ENCODE data around the gene PRKCH.
"Not testable (repeated sequence)": the region's sequence is repeated elsewhere in the genome, so short reads cannot be mapped to it uniquely, and the experiment has no call there.

Gene PRKCH

DNA sequence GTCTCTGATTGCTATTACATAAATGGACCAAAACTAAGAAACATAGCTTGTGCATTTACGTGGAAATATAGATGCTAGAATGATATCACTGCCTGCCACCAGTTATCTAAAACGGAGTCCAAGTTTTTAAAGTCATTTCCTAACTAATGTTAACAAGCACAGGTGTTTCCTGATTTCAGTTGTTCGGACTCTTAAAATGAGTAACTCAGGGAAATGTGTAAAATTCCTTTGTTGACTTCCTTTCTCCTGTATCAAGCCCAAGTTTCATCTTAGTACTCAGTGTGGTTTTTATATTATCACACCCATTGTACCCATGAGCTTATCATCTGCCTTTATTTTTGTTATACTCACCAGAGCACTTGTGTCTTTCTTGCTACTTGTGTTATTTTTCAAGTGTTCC, 13.2 kb upstream of the PRKCH start:
- DNase-seq (ENCODE audit: low read depth in 2 of 2) = no peak

DNA sequence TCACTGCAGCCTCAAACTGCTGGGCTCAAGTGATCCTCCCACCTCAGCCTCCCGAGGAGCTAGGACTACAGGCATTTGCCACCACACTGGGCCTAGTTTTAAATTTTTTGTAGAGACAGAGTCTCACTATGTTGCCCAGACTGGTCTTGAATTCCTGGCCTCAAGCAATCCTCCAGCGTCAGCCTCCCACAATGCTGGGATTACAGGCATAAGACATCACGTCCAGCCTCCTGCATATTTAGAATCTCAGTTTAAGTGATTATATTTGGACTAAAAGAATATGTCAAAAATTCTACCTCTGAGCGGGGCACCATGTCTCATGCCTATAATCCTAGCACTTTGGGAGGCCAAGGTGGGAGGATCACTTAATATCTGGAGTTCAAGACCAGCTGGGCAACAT, 12.7 kb upstream of the PRKCH start:
- not testable (repeated sequence) for DNase-seq (ENCODE audit: low read depth in 2 of 2)

DNA sequence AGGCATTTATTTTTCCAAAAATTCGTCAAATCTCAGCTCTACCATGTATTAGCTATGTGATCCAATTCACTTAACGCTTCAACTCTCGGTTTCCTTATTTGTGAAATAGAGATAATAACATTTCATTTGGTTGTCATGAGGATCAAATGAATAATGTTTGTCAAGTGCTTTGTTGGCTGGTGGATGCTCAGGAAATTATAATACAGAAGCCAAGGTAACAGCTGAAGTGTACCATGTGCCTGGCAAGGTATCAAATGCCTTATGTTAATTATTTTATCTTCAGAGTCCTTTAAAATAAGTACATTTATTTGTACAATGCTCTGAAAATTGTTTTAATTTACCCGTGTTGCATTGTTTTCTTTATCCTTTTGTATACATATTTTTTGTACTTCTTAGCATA, 6.1 kb upstream of the PRKCH start:
- DNase-seq (ENCODE audit: low read depth in 2 of 2) = no peak

DNA sequence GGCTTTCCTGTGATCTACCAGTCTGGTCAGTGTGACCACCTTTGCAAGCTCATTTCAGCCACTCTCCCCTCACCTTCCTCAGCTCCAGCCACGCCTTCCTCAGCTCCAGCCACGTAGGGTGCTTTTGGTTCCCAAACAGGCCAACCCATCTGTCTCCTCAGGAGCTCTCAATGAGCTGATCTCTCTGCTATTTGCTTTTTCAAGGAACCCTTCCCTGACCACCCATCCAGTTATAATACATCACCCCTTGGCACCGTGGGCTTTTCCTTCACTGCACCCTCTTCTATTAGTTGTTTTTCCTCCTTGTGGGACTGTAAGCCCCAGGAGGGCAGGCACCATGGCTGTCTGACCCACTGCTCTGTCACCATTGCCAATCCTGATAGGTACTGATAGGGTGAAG, 2.3 kb upstream of the PRKCH start:
- DNase-seq (ENCODE audit: low read depth in 2 of 2) = no peak

DNA sequence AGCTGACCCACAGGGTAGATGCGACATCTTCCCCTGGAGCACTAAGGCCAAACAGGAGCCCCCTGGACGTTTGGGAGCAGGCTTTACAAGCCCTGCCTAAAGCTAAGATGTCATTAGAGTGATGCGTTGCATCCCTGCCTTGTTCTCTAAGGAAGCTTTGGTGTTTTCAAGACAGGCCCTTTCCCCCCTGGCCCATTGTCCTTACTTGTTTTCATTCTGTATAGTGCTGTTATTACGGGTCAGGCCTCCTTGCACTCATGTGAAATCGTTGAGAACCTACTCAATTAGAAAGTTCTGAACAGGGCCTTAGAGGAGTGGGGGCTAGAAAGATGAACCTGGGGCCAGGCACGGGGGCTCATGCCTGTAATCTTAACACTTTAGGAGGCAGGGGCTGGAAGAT, 1.7 kb upstream of the PRKCH start:
- no peak for DNase-seq (ENCODE audit: low read depth in 2 of 2)

DNA sequence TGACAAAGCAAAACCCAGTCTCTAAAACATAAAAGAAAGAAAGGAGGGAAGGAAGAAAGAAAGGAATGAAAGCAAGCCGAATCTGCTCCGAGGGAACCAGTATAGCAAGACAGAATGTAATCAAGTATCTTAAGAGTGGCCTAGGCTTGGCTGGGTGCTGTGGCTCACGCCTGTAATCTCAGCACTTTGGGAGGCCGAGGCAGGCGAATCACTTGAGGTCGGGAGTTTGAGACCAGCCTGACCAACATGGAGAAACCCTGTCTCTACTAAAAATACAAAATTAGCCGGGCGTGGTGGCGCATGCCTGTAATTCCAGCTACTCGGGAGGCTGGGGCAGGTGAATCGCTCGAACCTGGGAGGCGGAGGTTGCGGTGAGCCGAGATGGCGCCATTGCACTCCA, 1.2 kb upstream of the PRKCH start:
- DNase-seq (ENCODE audit: low read depth in 2 of 2) = not testable (repeated sequence)

DNA sequence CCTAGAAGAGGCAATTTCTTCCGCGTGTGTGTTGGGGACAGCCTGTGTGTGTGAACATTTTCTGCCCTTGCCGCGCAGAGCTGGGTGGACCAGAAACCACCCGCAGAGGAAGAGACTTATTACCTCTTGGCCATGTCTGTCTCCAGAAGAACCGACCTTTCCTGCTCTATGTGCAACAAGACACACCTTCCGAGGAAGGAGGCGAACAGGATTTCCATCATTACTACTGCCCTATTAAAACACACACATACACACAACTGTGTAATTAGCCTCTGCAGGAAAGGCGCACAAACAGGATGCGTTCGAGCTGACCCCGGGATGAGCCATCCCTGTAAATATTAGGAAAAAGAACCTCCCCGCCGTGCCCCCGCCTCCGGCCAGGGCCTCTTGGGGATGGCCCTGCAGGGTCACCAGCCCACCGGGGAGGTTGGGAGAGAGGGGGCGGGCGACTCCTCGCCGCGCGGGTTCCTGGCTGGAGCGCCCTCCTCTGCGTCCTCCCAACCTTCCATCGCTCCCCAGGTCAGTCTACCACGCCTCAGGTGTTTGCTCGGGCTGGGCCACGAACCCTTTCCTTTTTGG, 484 bp upstream of the PRKCH start:
- DNase-seq (ENCODE audit: low read depth in 2 of 2) = no peak

DNA sequence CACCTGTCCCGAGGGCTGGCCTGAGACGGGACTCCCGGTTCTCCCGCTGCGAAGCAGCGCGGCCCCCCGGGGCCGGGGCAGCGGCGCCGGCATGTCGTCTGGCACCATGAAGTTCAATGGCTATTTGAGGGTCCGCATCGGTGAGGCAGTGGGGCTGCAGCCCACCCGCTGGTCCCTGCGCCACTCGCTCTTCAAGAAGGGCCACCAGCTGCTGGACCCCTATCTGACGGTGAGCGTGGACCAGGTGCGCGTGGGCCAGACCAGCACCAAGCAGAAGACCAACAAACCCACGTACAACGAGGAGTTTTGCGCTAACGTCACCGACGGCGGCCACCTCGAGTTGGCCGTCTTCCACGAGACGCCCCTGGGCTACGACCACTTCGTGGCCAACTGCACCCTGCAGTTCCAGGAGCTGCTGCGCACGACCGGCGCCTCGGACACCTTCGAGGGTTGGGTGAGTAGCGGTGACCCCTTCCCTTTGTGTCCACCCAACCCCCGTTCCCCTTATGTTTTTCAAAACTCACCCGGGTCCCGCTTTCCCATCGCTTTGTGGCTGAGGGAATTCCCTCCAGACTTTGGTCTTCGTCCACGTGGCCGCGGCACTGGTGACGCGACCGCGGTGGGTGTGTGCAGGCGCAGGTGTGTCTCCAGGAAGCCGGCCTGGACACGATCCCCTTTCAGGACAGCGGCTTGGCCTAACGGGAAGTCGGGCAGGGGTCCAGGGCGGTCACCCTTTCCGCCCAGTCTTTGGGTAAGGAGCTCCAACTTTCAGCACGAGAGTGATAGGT, 826 bp downstream of the PRKCH start:
- DNase-seq (ENCODE audit: low read depth in 2 of 2) = no peak

DNA sequence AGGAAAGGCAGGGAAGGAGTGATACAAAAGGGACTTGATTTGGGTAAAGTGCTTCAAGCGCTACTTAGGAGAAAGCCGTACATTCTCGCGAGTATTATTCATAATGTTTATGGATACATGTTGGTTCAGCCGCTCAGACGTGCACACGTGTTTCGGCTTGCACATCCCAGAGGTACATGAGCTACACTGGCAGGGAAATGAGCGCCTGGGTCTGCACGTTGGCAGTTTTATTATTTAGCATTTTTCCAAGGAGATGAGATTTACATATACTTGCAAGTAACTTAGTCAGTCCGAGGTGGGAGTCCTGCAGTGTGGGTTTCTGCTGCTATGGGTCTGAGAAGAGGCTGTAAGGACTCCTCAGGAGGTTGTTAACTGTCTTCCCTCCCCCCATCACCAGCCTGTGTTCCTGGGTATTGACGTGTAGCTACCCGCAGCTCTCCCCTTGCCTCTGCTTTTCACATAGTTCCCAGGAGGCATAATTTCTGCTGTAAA, 1.5 kb downstream of the PRKCH start:
- no peak for DNase-seq (ENCODE audit: low read depth in 2 of 2)

DNA sequence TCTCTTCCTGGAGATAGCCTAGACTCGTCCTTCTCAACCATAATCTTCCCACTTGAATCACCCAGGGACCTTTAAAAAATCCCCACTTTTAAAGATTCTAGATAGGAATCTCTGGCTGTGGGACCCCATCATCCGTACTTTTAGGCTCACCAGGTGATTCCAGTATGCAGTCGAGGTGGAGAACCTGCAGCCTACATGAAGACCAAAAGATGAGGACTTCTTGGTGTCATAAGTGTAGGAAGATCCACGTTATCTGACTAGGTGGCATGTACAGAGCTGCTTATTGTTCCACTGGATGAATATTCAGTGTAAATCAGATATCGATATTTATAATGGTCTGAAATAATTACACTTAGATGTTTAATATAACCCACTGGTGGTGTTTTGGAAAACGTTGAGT, 2.6 kb downstream of the PRKCH start:
- DNase-seq (ENCODE audit: low read depth in 2 of 2) = no peak

DNA sequence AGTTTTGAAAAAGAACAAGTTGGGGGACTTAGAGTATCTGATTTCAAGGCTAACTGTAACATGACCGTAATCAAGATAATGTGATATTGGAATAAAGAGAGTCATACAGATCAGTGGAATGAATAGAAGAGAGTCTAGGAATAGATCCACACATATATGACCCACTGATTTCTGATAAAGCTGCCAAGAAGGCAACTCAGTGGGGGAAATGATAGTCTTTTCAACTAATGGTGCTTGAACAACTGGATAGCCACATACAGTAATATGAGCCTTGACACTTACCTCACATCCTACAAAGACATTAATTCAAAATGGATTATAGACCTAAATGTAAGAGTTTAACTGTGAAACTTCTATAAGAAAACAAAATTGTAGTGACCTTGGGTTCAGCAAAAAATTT, 3.8 kb downstream of the PRKCH start:
- no peak for DNase-seq (ENCODE audit: low read depth in 2 of 2)

DNA sequence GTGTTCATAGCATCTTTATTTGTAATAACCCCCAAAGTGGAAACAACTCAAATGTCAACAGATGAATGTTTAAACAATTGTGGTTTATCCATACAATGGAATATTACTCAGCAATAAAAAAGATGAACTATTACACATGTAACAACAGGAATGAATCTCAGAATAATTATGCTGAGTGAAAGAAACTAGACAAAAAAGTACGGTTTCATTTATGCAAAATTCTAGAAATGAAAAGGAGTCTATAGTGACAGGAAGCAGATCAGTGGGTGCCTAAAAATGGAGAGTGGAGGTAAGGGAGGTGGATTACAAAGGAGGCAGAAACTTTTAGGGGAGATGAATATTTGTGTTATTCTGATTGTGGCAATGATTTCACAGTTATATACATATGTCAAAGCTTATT, 4.8 kb downstream of the PRKCH start:
- DNase-seq (ENCODE audit: low read depth in 2 of 2) = no peak

DNA sequence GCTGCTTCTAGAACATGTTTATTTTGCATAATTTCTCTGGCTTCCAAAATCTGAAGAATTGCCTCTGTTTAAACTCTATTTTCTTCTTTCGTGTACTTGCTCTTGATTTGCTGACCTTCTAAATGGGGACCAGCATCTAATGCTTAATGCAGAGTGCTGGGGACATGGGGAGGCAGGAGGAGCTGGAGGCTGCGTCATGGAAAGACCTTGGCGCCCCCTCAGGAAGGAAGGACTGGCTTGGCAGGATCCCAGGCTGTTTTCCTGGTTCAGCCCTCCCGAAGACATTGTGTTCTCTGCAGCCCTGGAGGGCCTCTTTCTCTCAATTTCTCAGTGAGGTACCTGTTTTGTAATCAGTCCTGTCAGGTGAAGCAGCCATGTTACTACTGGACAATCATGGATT, 5.5 kb downstream of the PRKCH start:
- no peak for DNase-seq (ENCODE audit: low read depth in 2 of 2)

DNA sequence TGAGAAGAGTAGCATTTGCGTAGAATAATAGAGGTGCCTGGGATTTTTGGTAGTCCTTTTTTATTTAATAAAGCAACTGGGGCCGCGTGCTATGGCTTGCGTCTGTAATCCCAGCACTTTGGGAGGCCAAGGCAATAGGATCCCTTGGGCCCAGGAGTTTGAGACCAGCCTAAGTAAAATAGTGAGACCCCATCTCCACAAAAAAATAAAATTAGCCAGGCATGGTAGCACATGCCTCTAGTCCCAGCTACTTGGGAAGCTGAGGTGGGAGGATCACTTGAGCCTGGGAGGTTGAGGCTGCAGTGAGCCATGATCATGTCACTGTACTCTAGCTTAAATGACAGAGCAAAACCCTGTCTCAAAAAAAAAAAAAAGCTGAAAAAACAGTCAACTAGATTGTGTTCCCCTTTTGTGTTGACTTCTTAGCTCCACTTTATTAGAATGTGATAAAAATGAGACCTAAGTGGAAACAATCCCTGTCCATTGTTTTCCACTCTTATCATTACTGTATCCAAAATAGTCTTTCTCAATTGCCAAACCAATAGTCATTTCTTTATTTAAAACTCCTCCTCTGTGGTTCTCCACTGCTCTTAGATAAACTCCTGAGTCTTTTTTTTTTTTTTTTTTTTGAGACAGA, 7.4 kb downstream of the PRKCH start:
- DNase-seq (ENCODE audit: low read depth in 2 of 2) = no peak

DNA sequence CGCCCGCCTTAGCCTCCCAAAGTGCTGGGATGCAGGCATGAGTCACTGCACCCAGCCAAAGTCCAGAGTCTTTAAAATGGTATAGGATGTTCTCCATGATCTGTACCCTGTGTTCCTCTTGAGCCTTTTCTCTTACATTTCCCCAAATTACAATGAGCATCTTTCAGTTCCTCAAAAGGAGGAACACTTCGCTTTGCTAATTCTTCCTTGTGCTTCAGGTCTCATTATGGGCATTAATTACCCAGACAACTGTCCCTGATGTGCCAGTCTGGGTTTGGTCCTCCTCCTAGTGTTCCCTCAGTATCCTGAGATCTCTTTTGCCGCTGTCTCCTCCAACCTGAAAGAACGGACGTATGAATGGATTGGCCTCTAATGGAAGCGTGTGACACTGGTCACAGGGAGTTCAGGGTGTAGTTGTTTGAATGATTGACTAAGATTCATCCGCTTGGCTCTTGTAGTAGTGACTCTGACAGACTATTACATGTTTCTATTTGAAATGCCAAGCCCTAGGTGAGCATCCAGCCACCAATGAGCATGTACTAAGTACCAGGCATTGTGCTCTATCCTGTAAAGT, 8.2 kb downstream of the PRKCH start:
- DNase-seq (ENCODE audit: low read depth in 2 of 2) = no peak

DNA sequence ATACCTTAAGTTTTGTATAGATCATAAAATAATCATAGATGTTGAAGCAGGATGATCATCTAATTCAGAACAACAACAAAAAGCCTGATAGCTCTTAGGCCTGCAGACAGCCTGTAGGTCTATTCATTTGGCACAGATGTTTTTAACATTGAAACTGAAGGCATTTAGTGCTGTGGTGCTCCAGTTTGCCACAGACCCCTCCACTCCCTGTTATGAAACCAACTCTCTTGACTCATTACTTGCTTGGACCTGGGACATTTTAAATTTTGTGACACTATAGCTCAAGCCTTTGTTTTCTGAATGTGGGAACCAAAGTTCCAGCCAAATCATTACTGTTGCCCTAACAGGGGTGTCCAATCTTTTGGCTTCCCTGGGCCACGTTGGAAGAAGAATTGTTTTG, 9.1 kb downstream of the PRKCH start:
- no peak for DNase-seq (ENCODE audit: low read depth in 2 of 2)

DNA sequence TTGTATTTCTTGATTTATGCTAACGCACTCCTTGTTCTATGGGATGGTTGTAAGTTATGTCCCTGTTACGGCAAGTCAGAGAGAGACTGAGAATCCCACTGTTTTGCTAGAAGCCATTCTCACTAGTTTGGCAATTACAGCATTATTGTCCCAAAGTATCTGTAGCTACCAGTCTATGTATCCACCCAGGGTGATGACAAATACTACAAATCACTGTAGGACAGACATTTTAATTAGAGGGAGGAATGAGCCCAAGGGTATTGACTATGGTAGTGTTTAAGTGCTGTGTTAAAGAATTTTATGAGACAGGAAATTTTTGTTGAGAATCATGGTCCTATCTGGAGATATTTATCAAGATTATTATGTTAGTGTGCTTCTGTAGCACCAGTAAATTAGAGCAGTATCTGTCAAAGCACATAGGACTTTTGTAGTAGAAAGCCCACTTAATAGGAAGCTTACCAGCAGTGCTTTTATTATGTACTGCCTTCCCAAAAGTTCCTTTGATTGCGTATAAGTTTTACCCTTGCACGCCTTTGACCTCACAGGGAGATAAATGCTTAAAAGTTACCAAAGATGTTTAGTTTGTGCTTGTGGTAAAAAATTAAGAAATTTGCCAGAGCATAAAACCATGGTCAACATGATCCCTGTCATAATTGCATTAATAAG, 10.7 kb downstream of the PRKCH start:
- DNase-seq (ENCODE audit: low read depth in 2 of 2) = no peak

DNA sequence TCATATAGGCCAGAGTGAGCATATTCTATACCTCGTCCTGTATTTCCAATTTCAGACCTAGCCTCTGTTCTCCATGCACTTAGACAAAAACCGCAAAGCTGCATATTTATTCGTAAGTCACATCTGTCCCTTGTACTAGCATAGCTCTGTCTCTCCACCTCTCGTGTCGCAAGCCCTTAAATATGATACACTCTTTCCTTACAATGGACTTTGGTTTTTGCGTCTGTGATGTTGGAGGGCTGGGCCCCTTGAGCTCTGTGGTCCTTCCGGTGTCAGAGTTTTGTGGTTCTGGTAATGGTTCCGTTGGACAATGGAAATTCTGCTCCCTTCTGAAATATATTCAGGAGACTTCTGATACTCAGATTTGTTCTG, 11.3 kb downstream of the PRKCH start:
- no peak for DNase-seq (ENCODE audit: low read depth in 2 of 2)

DNA sequence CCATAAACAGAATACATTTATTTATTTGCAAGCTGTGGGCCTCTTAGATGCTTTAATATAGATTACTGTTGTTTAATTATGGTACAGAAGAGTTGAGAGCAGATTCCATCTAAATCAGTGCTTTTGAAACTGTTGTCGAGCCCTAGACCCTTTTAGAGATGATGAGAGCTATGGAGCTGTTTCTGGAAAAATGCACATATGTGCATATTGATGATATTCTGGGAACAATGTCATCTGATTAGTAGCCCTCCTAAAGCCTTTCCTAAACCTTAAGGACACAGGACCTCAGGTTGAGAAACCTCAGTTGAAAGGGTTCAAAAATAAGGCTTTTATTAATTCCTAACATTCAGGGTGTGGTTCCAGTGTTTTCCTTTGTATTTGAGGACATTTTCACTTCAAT, 11.7 kb downstream of the PRKCH start:
- no peak for DNase-seq (ENCODE audit: low read depth in 2 of 2)

DNA sequence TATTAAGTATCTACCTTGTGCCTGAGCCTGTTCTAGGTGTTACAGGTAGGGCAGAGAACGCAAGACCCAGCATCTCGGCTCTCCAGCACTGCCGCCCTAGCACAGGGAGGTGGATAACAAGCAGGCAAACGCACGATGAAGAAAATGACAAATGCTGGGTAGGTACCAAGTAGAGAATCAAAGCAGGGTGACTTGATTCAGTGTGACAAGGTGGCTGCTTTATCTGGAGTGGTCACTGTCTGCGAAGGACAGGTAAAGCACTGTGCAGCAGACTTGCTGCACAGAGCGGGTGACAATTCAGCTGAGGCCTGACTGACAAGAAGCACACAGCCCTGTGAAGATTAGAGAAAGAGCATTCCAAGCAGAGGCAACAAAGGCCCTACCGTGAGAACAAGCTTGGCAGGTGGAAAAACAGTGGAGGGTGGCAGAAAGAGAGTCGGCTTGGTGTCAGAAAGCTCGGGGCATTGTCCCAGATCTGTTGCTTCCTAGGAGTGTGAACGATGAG, 12.9 kb downstream of the PRKCH start:
- no peak for DNase-seq (ENCODE audit: low read depth in 2 of 2)

DNA sequence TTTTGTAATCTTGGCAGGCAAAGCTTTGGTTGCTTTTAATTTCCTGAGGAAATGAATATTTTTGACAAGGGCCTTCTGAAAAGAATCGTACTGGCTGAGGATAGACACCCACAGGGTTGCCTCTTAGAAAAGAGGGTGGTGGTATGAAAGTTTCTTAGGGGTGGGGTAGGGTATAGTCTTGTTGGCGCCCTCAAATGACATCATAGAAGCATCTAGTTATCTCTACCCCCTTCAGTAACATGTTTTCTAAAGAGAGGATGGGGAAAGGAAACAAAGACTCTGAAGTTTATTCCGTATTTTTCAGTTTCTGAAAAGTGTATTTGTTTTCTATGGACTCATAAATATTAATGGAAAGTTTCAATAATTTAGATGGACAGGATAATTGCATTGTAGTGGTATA, 13.7 kb downstream of the PRKCH start:
- no peak for DNase-seq (ENCODE audit: low read depth in 2 of 2)

DNA sequence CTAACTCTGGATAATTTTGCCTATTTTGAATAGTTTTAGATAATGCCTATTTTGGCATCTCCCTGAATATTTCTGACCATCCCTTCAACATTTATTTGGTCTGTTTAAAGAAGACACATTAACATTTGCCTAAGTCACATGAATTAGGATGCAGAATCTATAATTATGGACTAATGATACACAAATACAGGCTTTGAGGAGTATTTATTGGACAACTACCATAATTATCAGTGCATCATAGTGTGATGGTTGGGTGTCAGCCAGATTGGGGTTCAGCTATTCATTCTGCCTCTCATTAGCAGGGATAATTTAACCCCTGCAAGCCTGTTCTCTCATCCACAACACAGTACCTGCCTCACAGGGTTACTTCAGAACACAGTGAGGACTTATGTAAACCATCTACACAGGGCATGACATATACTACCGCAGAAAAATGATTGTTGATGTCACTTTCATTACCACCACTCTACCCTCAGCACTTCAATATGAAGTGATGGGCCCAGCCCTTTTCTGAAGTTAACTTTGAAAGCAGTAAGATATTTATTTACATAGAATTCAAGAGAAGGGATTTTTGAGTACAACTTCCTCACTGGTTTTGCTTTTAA, 14.4 kb downstream of the PRKCH start:
- no peak for DNase-seq (ENCODE audit: low read depth in 2 of 2)
